OCI-LY1 (cell line): Measurements from ENCODE around the gene STK17A.

ENCODE experiments used
- CTCF ChIP-seq: fragments of 200-600 bp; sonication (generic), shearing (Covaris generic); IDR thresholded peaks from 2 replicates; pipeline ENCODE4 v1.5.1; 2017; ENCODE audit warnings: mild to moderate bottlenecking, antibody characterized with exemption, low read length, moderate library complexity, mixed read lengths
- EZH2 ChIP-seq: fragments of 200-600 bp; sonication (generic), shearing (Covaris generic); IDR thresholded peaks from 2 replicates; pipeline ENCODE4 v1.8.0; 2017; ENCODE audit warnings: borderline replicate concordance, mixed run types, mild to moderate bottlenecking, antibody characterized with exemption, low read length, moderate library complexity, mixed read lengths

DNA sequence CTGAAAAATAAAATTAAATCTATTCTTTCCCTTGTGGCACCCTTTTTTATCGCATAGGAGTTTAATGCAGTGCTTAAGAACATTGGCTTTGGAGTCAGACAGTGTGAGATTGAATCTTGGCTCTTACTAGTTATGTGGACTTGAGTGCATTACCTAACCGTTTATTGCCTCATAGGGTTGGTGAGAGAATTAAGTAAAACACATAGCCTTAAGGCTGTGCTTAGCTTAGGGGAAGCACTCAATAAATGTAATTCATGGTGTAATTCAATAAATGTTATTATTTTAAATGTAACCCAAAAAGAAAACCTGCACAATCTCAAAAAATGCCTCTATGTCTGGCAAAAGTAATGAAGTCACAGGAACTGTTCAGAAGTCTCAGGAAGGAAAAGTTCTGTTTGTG, 2.7 kb downstream of the STK17A start:
- TF ChIP-seq CTCF: no peak
- no peak for TF ChIP-seq EZH2
